ENCODE results near the gene MXD3. TPM values are rescaled to one million over a fixed set of nuclear protein-coding genes. Genes with fewer than 3 reads are reported as not detected.

MXD3 gene
- polyA plus RNA-seq, 10 donors: 12.0 to 26.9 (median 16.3) TPM

DNA sequence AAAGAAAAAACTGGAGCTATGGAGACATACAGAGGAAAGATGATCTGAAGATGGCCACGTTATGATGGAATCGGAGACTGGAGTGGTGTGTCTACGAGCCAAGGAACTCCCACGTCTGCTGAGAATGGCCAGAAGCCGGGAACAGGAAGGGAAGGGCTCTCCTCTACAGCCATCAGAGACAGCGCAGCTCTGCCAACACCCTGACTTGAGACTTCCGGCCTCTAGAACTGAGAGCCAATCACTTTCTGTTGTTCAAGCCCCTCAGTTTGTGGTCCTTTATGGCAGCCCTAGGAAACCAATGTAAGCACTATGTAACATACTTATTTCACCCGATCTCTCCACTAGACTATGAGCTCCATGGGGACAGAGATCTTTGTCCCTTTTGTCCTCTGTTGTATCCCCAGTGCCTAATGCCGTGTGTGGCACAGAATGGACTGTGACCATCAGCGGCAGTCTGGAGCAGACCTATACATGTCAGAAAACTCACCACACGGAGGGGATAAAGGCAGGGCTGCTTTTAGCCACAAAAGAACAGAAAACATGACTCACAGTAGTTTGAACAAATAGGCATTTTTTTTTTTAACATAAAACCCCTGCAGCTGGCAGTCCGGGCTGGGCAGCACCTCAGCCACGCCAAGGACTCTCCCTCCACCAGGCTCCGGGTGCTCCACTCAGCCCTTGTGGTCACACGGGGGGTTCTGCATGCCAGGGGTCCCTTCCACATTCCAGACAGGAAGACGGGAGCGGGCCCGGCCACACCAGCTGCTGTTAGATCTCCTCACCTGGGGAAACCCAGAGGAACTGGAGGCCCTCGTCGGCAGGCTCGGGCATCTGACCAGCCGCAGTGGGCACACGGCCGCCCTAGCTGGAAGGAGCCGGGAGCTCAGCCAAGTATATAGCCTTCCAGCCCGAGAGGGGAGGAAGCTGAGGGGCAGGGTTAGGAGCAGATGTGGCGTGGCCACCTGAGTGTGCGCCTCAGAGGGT lies 16.1 kb upstream of the MXD3 start:
- DNase-seq: peak in 2 of 3 donors; percentile 58 to 74

DNA sequence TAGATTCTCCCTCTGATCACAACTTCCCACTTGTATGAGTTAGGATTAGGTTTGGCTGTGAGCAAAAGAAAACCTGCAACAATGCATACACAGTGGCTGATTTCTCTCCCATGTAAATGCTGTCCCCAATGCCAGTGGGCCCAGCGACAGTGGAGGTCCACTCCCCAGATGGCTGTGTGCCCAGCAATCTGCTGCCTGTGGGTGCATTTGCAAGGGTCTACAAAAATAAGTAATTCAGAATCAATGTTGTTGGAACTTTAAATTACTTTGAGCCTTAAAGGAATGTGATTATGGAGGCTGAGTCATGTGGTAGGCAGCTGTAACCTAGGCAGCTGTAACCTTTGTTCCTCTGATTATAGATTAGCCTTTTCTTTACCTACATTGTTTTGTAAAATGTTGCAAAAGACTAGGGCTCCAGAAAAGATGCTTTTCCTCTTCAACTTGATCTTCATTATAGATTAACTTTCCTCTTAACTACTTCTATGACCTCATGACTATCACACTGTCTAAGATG lies 14.2 kb upstream of the MXD3 start:
- DNase-seq: no peak

DNA sequence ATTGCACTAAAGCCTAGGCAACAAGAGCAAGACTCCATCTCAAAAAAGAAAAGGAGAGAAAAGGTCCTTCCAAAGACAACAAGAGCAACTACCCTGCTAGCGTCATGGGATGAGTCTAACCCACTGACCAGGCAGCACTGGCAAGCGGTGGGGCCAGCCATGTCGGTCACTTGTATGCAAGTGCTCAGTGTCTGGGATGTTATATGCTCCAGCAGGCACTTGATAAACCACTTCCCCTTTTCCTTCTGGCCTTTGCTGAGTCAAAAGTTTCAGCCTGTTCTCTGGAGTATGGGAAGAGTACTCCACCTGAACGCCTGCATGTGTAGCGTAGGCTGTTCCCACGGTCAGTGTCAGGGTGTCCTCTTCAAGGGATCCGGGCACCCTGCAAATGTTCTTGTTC lies 9.2 kb upstream of the MXD3 start:
- DNase-seq: no peak

GRCh38 chr5:177319913-177320588 lies 8.4 kb upstream of the MXD3 start:
- no peak for DNase-seq

GRCh38 chr5:177317959-177318377 lies 6.3 kb upstream of the MXD3 start:
- DNase-seq: peak; percentile 43 to 75 (median 70)

- DNase-seq: no peak
Measured at GRCh38 chr5:177316005-177316404, 4.3 kb upstream of the MXD3 start.

- no peak for DNase-seq
Measured at GRCh38 chr5:177315411-177315810, 3.7 kb upstream of the MXD3 start.

DNA sequence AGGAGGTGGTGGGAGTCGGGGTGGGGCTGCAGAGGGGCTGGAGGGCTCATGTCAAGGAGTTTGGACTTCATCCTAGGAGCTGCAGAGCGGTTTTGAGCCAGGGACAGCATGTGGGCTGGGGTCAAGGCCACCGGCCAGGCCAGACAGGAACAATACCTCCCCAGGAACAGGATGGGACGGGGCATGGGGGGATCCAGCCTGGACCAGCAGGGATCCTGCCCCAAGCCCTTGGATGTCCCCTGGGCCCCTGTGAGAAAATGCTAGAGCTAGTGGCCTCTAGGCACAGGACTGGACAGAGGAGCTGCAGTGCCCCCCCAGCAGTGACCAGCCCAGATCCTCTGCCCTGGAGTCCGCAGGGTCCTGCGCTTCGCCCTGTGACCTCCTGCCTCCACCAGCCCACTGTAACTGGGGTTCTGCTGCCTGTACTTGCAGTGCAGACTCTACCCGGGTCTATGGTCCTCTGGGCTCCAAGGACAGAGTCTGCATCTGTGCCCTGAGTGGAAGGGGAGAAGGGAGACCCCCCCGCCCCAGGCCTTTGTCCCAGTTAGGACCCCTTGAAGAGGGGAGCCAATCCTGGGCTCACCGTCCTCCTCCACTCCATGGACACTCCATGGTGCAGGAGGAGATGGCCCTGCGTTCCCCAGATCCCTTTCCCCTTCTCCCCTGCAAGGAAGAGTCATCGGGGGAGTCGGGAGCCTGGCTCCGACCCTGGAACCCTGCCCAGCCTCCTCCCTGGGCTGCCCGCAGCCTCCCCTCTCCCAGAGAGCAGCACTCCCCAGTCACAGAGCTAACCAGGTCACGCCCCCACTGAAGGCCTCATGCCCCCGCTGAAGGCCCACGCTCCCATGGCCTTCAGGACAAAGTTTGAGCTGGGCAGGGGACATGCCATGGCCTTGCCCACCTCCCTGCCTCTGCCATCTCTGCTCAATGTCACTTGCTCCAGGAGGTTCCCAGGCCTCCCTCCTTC lies 3.0 kb upstream of the MXD3 start:
- DNase-seq: no peak

- no peak for DNase-seq
Measured at GRCh38 chr5:177313561-177314259, 2.0 kb upstream of the MXD3 start.

GRCh38 chr5:177312649-177313181 lies 1.0 kb upstream of the MXD3 start:
- DNase-seq: peak in 1 of 3 donors; percentile 71

- DNase-seq: no peak
Measured at GRCh38 chr5:177311392-177311722, 341 bp downstream of the MXD3 start.

DNA sequence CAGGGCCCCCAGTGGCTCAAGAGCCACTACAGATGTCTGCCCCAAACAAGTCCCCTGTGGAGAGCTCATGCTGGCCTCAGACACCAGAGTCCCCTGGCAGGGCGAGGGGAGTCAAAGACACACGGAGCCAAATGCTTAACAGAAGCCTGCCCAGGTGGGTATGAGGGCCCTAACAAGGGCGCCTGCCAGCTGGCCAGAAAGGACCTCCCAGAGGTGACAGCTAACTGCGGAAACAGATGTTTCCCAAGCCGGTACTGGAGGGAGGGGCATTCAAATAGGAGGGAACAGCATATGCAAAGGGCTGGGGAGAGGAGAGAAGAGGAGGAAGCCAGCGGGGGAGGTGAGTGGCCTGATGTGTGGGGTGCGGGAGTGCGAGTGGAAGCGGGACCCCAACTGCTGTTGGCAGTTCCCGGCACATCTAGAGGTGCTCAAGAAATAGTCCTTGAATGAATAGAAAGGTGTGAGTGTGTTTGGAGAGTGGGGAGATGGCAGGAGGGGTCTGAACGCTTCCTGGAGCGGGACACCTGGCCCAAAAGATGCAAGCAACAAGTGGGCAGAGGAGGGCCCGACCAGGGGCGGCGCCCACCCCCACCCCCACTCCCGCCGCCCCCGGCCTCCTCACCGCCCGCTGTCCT lies 824 bp downstream of the MXD3 start:
- peak in 1 of 3 donors; percentile 51 for DNase-seq

GRCh38 chr5:177310332-177310731 lies 1.4 kb downstream of the MXD3 start:
- no peak for DNase-seq

DNA sequence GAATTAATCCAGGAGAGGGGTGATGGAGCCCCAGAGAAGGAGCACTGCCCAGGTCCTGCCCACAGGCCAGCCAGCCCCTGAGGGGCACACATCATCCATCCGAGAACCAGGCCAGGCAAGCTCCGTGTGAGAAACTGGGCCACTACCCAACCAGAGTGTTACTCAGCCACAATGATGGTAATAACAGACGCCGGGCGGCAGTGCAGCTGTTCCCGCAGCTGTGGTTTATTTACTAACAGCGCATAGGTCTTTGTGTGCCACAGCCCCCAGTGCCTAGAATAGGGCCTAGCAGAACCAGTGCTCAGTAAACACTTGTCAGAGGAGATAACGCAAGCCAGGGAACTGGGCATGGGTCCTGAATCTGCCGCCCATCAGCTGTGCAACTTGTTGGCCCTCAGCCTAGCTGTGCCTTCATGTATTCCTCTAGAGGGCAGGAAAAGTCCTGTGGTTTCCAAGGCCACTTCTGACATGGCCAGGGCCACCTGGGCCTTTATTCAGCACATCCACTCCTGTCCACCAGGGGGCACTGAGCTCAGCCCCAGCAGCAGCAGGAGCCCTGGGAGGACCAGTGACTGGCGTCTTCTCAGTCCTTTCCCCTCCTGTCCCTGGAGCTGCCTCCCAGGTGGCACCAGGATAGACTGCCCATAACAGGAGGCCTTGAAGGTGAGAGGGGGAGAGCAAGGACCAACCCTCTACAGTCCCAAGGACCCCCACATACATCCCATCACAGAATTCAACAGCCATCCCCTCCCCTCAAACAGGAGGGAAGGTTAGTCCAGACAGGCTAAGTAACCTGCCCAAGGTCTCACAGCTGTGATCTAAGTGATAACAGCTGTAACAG lies 2.1 kb downstream of the MXD3 start:
- peak; percentile 38 to 74 (median 65) for DNase-seq

DNA sequence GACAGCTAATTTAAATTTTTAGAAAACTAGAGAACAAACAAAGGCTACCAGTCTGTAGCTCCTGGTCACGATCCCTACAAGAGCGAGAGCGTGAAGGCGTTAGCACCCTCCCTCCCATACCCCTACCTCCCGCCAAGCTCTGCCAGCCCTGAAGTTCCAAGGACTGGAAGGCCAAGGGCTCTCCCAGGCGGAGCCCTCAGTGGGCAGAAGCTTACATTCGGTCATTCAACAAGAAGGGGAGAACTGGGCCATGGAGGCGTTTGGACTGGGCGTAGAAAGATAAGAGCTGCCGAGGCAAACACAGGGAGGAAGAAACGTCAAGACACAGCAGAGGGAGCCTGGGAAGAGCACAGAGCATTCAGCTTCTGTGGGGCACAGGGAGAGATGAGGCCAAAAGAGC lies 3.0 kb downstream of the MXD3 start:
- DNase-seq: no peak

DNA sequence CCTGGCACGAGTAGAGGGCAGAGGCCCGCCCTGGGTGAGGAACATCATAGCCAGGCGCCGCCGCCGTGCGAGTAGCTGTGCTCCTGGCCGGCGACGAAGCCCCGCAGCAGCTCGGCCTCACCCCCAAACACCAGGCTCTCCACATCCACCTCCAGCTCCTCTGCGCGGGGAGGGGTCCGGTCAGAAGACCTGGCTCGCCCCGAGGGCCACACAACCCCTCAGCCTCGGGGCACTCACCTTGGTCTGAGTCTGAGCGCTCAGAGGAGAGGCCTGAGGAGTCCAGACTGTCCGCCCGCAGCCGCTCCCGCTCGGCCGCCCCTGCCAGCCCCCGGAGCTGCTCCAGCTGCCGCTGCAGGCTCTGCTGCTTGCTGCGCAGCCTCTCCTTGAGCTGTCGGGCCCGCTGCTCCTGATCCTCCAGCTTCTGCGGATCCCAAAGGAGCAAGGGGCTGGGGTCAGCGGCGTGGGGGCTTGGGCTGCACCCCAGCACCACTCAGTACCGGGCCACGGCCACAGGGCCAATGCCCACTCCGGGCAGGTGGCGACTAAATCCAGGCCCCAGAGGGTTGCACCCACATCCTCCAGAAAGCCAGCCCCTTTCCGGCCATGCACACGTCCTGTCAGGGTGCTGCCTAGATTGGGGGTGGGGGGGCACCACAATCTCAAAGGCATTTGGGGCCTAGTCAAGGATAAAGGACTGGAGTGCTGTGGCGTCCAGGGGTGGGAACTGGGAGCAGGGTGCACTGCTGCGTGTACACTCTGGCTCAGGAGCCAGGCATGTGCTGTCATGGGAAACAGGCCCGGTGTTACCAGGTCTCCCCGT lies 3.9 kb downstream of the MXD3 start:
- DNase-seq: no peak

DNA sequence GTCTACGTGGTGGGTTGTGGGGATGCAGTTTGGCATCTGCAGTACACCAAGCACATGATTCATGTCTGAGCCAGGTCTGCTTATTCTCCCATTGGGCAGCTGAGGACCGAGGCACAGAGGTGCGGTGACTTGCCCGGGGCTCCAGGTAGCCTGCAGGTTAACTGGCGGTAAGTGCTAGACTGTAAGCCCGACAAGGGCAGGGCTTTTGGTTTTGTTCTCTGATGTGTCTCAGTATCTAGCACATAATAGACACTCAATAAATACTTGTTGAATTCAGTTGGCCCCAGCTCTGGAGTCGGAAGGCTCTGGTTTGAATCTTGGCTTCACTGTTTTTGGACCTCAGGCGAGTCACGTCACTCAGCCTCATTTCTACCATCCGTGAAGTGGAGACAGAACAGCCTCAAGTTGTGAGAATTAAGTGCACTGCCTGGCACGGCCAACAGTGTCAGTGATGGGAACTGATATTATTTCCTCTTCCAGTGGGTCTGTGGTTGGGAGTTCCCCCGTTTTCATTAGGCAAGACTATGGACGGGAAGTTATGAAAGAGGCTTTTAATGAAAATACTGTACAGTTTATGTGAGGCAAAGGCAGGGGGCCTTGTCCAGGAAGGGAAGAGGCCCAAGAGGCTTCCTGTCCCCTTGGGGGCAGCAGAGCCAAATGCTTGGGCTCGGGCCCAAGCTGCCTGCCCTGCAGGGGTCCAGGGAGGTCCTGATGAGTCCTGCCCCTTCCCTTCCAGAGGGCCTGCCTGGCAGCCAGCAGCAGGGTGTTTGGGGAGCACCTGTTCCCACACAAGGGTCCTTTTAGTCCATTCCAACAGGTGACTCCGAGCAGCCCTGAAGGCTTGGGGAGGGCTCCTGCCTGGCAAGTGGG lies 4.8 kb downstream of the MXD3 start:
- DNase-seq: no peak

All from muscle of back (tissue), 11 donors.